HG03139 (cell line): ENCODE measurements around the gene HES2.
"Not testable (repeated sequence)": the region's sequence is repeated elsewhere in the genome, so short reads cannot be mapped to it uniquely, and the experiment has no call there.

Source experiments
- ATAC-seq: cut with Tn5 transposase; IDR thresholded peaks from one replicate; pipeline ENCODE4 v1.9.1; 2021; ENCODE audit not compliant: unreplicated experiment

Gene HES2

GRCh38 chr1:6419397-6419803 lies 319 bp downstream of the HES2 start:
- ATAC-seq = no peak

GRCh38 chr1:6418668-6419396 lies 887 bp downstream of the HES2 start:
- ATAC-seq = no peak

GRCh38 chr1:6417961-6418667 lies 1.6 kb downstream of the HES2 start:
- no peak for ATAC-seq

GRCh38 chr1:6416906-6417305 lies 2.8 kb downstream of the HES2 start:
- ATAC-seq = no peak

- no peak for ATAC-seq
These were observed 3.4 kb downstream of the HES2 start for GRCh38 chr1:6416295-6416656.

- no peak for ATAC-seq
These were observed 4.7 kb downstream of the HES2 start for GRCh38 chr1:6414881-6415626.

- ATAC-seq = no peak
These were observed 5.3 kb downstream of the HES2 start for GRCh38 chr1:6414443-6414844.

GRCh38 chr1:6412896-6413295 lies 6.8 kb downstream of the HES2 start:
- ATAC-seq = no peak

- ATAC-seq = no peak
These were observed 9.3 kb downstream of the HES2 start for GRCh38 chr1:6410248-6410893.

- ATAC-seq = no peak
These were observed 10.0 kb downstream of the HES2 start for GRCh38 chr1:6409733-6410132.

- ATAC-seq = no peak
These were observed 10.7 kb downstream of the HES2 start for GRCh38 chr1:6409053-6409452.

GRCh38 chr1:6408023-6408422 lies 11.7 kb downstream of the HES2 start:
- ATAC-seq = no peak

GRCh38 chr1:6401673-6402072 lies 18.0 kb downstream of the HES2 start:
- ATAC-seq = no peak

GRCh38 chr1:6399294-6399693 lies 20.4 kb downstream of the HES2 start:
- ATAC-seq = no peak

- no peak for ATAC-seq
These were observed 21.8 kb downstream of the HES2 start for GRCh38 chr1:6397844-6398441.

GRCh38 chr1:6396998-6397397 lies 22.7 kb downstream of the HES2 start:
- ATAC-seq = no peak

GRCh38 chr1:6395781-6396244 lies 23.9 kb downstream of the HES2 start:
- not testable (repeated sequence) for ATAC-seq

GRCh38 chr1:6395130-6395529 lies 24.6 kb downstream of the HES2 start:
- not testable (repeated sequence) for ATAC-seq

GRCh38 chr1:6393400-6394187 lies 26.1 kb downstream of the HES2 start, which contains the start of gene ACOT7:
ACOT7 (minus strand) TSS chr1:6393767; CDS start chr1:6393399, 368 bp downstream.
- peak; percentile 76 for ATAC-seq

GRCh38 chr1:6392809-6393399 lies 26.8 kb downstream of the HES2 start:
- peak; percentile 5 for ATAC-seq
